ENCODE results near the gene UEVLD.

The UEVLD gene

DNA sequence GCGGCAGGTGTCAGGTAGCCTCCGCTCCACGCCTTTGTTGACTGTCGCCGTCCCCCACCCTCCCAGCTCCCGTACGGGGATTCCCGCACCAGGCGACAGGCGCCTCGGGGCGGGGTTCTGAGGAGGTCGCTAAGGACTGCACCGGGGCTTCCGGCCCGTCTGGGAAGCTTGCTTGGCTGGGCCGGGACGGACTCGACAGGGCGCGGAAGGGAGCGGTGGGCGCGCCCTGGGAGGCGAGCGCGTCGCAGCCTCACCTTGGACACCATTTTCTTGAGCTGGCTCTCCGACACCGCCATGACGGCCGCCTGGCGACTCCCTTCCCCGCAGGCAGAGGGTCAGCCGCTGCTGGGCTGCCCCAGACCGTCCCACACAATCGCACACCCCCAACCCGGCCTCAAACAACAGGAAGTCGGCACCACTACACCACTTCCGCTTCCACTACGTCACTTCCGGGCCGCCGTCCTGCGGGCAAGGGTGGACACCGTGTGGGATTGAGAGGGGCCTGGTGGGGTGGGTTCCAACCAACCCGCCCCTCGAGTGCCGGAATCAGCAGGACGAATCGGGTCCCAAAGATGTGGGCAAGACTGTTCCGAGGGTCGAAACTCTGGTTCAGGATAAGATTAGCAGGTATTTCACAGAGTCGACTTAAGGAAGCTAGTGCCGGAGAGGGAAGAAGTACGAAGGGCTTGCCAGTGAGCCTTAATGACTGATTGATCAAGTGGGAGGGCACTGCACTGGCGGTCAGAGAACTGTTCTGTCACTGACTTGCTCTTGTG lies 61.8 kb downstream of the UEVLD start, which contains the start of gene TSG101 (continued):
- TF ChIP-seq, protein P1, sequence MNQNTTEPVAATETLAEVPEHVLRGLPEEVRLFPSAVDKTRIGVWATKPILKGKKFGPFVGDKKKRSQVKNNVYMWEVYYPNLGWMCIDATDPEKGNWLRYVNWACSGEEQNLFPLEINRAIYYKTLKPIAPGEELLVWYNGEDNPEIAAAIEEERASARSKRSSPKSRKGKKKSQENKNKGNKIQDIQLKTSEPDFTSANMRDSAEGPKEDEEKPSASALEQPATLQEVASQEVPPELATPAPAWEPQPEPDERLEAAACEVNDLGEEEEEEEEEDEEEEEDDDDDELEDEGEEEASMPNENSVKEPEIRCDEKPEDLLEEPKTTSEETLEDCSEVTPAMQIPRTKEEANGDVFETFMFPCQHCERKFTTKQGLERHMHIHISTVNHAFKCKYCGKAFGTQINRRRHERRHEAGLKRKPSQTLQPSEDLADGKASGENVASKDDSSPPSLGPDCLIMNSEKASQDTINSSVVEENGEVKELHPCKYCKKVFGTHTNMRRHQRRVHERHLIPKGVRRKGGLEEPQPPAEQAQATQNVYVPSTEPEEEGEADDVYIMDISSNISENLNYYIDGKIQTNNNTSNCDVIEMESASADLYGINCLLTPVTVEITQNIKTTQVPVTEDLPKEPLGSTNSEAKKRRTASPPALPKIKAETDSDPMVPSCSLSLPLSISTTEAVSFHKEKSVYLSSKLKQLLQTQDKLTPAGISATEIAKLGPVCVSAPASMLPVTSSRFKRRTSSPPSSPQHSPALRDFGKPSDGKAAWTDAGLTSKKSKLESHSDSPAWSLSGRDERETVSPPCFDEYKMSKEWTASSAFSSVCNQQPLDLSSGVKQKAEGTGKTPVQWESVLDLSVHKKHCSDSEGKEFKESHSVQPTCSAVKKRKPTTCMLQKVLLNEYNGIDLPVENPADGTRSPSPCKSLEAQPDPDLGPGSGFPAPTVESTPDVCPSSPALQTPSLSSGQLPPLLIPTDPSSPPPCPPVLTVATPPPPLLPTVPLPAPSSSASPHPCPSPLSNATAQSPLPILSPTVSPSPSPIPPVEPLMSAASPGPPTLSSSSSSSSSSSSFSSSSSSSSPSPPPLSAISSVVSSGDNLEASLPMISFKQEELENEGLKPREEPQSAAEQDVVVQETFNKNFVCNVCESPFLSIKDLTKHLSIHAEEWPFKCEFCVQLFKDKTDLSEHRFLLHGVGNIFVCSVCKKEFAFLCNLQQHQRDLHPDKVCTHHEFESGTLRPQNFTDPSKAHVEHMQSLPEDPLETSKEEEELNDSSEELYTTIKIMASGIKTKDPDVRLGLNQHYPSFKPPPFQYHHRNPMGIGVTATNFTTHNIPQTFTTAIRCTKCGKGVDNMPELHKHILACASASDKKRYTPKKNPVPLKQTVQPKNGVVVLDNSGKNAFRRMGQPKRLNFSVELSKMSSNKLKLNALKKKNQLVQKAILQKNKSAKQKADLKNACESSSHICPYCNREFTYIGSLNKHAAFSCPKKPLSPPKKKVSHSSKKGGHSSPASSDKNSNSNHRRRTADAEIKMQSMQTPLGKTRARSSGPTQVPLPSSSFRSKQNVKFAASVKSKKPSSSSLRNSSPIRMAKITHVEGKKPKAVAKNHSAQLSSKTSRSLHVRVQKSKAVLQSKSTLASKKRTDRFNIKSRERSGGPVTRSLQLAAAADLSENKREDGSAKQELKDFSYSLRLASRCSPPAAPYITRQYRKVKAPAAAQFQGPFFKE (tag by site-specific recombination; IDR thresholded peaks at IDR 0.05; ENCODE audit: borderline replicate concordance): no peak
- TF ChIP-seq ZNF366 (tag by site-specific recombination; conservative IDR thresholded peaks at IDR 0.05): no peak

DNA sequence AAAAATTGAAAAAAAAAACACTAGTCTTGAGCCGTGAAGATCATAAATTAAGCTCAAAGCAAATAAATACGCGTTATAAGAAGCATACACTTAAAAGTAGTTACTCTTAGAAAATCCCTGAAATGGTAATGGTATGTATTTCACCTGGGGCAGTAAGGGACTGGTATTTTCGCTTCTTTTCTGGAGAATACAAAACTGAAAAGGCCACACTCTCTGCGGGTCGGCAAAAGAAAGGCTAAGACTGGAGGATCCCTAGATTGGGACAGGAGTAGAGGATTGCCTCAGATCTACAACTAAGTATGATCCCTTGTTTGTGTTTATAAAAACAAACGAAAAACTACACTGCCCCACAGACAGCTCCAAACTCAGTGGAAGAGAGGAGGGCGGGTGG lies 62.4 kb downstream of the UEVLD start:
- H3K4me1 ChIP-seq (ENCODE audit: control insufficient read depth, insufficient read depth, low read length): peaks cover 2% of the 10 kb centered on the region; the same call in 1 of the 2 replicates
- POLR2A ChIA-PET: interaction anchor here (0.7 to 2.2 kb wide), 17 partner anchors 8 to 282 kb away, joined by 3 to 34 read pairs (median 4); partner anchors contain the start of genes LDHA, LDHC, SPTY2D1 and UEVLD
- H3K4me3 ChIP-seq (ENCODE audit: low read depth, low read length): peak overlapping the region; percentile 94
- H3K27ac ChIP-seq (ENCODE audit: extremely low read depth, low read depth, low read length): peak overlapping the region; percentile 76
- no peaks in the 10 kb centered on the region for H3K9me3 ChIP-seq (ENCODE audit: control insufficient read depth, insufficient read depth, low read depth, low read length)
- CTCF ChIA-PET: interaction anchor here (0.6 to 0.9 kb wide), 5 partner anchors 8 to 333 kb away, joined by 3 read pairs; no protein-coding TSS in a partner anchor
- no peak for TF ChIP-seq ZNF302 (tag by site-specific recombination; IDR thresholded peaks at IDR 0.05; ENCODE audit: low read depth)
- TF ChIP-seq ZNF544 (tag by site-specific recombination; IDR thresholded peaks at IDR 0.05): no peak
- TF ChIP-seq ZIC2 (tag by site-specific recombination; IDR thresholded peaks at IDR 0.05): no peak
- TF ChIP-seq BCL11A (tag by site-specific recombination; IDR thresholded peaks at IDR 0.05; ENCODE audit: low read depth): no peak
- TF ChIP-seq ZBTB48 (tag by site-specific recombination; IDR thresholded peaks at IDR 0.05): peak; percentile 94
- H3K36me3 ChIP-seq (ENCODE audit: control insufficient read depth in 2 of 2, insufficient read depth in 1 of 2, low read length in 2 of 2): peaks cover 3 to 5% of the 10 kb centered on the region in 2 experiments; a peak in 2 of 3 replicates

DNA sequence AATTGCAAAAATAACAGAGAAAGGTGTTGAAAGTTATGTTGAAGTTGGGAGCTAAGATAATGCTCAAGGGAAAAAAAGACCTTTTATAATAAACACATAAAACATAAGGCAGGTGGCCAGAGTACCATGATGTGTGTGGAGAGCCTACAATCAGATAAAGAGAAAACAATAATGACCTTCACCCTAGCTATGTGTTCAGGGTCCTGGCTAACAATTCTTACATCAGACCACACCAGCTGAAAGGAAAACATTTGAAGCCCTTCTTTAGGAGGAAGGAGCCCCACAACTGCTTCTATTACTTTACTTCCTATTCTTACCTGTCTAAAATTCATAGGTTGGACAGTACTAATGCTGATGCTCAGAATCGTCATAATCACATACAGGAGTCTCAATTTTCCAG lies 64.3 kb downstream of the UEVLD start:
- H3K4me3 ChIP-seq (ENCODE audit: low read depth, low read length): no peak overlapping the region
- no peak overlapping the region for H3K27ac ChIP-seq (ENCODE audit: extremely low read depth, low read depth, low read length)
- no peak for TF ChIP-seq GLIS2 (tag by site-specific recombination; IDR thresholded peaks at IDR 0.05)
- H3K9me3 ChIP-seq (ENCODE audit: control insufficient read depth, insufficient read depth, low read depth, low read length): no peaks in the 10 kb centered on the region
- peaks cover 3 to 5% of the 10 kb centered on the region in 2 experiments; a peak in 2 of 3 replicates for H3K36me3 ChIP-seq (ENCODE audit: control insufficient read depth in 2 of 2, insufficient read depth in 1 of 2, low read length in 2 of 2)
- H3K4me1 ChIP-seq (ENCODE audit: control insufficient read depth, insufficient read depth, low read length): no peaks in the 10 kb centered on the region
- POLR2A ChIA-PET: interaction anchor here (0.8 kb wide), 1 partner anchor 11 kb away, joined by 3 read pairs; no protein-coding TSS in a partner anchor
- CTCF ChIA-PET: no interaction called here

DNA sequence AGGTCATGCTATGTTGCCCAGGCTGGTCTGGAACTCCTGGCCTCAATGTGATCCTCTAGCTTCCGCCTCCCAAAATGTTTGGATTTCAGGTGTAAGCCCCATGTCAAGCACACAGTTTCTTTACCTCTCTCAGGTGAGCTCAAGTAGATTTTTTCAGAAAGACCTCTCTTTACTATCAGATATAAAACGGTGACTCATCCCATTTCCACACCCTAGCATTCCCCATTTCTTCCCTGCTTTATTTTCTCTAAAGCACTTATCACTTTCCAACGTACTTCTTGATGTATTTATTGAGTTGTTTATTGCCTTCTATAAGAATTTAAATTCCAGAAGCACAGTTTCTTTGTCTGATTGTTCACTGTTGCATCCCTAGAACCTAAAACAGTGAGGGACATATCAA lies 65.5 kb downstream of the UEVLD start:
- Histone ChIP-seq H3K36me3 (ENCODE audit: control insufficient read depth in 2 of 2, insufficient read depth in 1 of 2, low read length in 2 of 2) (peaks cover 3 to 7% of the 10 kb centered on the region in 2 experiments; a peak in 2 of 3 replicates), H3K4me3 (ENCODE audit: low read depth, low read length) (no peak overlapping the region), H3K4me1 (ENCODE audit: control insufficient read depth, insufficient read depth, low read length) (no peaks in the 10 kb centered on the region), H3K27ac (ENCODE audit: extremely low read depth, low read depth, low read length) (no peak overlapping the region), H3K9me3 (ENCODE audit: control insufficient read depth, insufficient read depth, low read depth, low read length) (no peaks in the 10 kb centered on the region)
- ChIA-PET CTCF (interaction anchor here (0.7 kb wide), 1 partner anchor 9 kb away, joined by 5 read pairs; no protein-coding TSS in a partner anchor), POLR2A (no interaction called here)
- no peak for TF ChIP-seq ZNF202 (tag by site-specific recombination; IDR thresholded peaks at IDR 0.05; ENCODE audit: borderline replicate concordance)
- TF ChIP-seq, protein P2, sequence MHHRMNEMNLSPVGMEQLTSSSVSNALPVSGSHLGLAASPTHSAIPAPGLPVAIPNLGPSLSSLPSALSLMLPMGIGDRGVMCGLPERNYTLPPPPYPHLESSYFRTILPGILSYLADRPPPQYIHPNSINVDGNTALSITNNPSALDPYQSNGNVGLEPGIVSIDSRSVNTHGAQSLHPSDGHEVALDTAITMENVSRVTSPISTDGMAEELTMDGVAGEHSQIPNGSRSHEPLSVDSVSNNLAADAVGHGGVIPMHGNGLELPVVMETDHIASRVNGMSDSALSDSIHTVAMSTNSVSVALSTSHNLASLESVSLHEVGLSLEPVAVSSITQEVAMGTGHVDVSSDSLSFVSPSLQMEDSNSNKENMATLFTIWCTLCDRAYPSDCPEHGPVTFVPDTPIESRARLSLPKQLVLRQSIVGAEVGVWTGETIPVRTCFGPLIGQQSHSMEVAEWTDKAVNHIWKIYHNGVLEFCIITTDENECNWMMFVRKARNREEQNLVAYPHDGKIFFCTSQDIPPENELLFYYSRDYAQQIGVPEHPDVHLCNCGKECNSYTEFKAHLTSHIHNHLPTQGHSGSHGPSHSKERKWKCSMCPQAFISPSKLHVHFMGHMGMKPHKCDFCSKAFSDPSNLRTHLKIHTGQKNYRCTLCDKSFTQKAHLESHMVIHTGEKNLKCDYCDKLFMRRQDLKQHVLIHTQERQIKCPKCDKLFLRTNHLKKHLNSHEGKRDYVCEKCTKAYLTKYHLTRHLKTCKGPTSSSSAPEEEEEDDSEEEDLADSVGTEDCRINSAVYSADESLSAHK (tag by site-specific recombination; IDR thresholded peaks at IDR 0.05): no peak
- no peak for TF ChIP-seq KLF1 (tag by site-specific recombination; IDR thresholded peaks at IDR 0.05)
- TF ChIP-seq, protein P3, sequence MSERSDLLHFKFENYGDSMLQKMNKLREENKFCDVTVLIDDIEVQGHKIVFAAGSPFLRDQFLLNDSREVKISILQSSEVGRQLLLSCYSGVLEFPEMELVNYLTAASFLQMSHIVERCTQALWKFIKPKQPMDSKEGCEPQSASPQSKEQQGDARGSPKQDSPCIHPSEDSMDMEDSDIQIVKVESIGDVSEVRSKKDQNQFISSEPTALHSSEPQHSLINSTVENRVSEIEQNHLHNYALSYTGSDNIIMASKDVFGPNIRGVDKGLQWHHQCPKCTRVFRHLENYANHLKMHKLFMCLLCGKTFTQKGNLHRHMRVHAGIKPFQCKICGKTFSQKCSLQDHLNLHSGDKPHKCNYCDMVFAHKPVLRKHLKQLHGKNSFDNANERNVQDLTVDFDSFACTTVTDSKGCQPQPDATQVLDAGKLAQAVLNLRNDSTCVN (tag by site-specific recombination; optimal IDR thresholded peaks at IDR 0.05): no peak
- no peak for TF ChIP-seq ZNF626 (tag by site-specific recombination; IDR thresholded peaks at IDR 0.05)
- TF ChIP-seq ZNF624 (tag by site-specific recombination; IDR thresholded peaks at IDR 0.05): no peak
- TF ChIP-seq KLF7 (tag by site-specific recombination; IDR thresholded peaks at IDR 0.05; ENCODE audit: borderline replicate concordance): no peak

Data from HEK293 (cell line).